Neural cell (in vitro differentiated cells): ENCODE measurements around the gene COMMD8. TPM values are rescaled to one million over a fixed set of nuclear protein-coding genes. Genes with fewer than 3 reads are reported as not detected.

ENCODE experiments used
- H2AFZ ChIP-seq: fragments of 200-600, 300-800 bp; sonication (generic), shearing (Covaris generic); 2 replicates; pipeline ENCODE4 v1.6.0; 2014; ENCODE audit warnings: low read depth, mild to moderate bottlenecking, antibody characterized with exemption, low read length, moderate library complexity
- H3F3A ChIP-seq: fragments of 200-600 bp; shearing (Covaris generic); 2 replicates; pipeline ENCODE4 v1.6.1; 2016; ENCODE audit warnings: mild to moderate bottlenecking, moderate library complexity, mixed read lengths, antibody characterized with exemption, low read length; ENCODE audit not compliant: insufficient read depth, poor library complexity, severe bottlenecking
- H3K27ac ChIP-seq: fragments of 200-600, 300-800 bp; sonication (generic), shearing (Covaris generic); 2 replicates; pipeline ENCODE4 v1.5.1; 2014; ENCODE audit warnings: mild to moderate bottlenecking, low read length, moderate library complexity
- H3K27me3 ChIP-seq: fragments of 300-800, 200-600 bp; sonication (generic), shearing (Covaris generic); 2 replicates; pipeline ENCODE4 v1.6.0; 2014; ENCODE audit warnings: mild to moderate bottlenecking, low read depth, low read length, moderate library complexity; ENCODE audit not compliant: insufficient read depth
- H3K36me3 ChIP-seq: fragments of 300-800, 200-600 bp; sonication (generic), shearing (Covaris generic); 2 replicates; pipeline ENCODE4 v1.5.1; 2014; ENCODE audit warnings: mild to moderate bottlenecking, antibody characterized with exemption, low read length, moderate library complexity; ENCODE audit not compliant: insufficient read depth
- H3K4me2 ChIP-seq: fragments of 300-800, 200-600 bp; sonication (generic), shearing (Covaris generic); 2 replicates; pipeline ENCODE4 v1.6.0; 2014; ENCODE audit warnings: mild to moderate bottlenecking, low read length
- H3K4me3 ChIP-seq: fragments of 300-800, 200-600 bp; sonication (generic), shearing (Covaris generic); 2 replicates; pipeline ENCODE4 v1.5.1; 2014; ENCODE audit warnings: mild to moderate bottlenecking, low read length, moderate library complexity
- H3K79me2 ChIP-seq: fragments of 200-600 bp; shearing (Covaris generic); replicated peaks from 2 replicates; pipeline ENCODE4 v1.6.0; 2014; ENCODE audit warnings: mild to moderate bottlenecking, low read length, moderate library complexity; ENCODE audit not compliant: insufficient read depth
- H3K9ac ChIP-seq: fragments of 300-800, 200-600 bp; sonication (generic), shearing (Covaris generic); 2 replicates; pipeline ENCODE4 v1.6.1; 2016; ENCODE audit warnings: mild to moderate bottlenecking, low read length, mixed read lengths
- H3K9me2 ChIP-seq: fragments of 200-600 bp; shearing (Covaris generic); 2 replicates; pipeline ENCODE4 v1.6.1; 2016; ENCODE audit warnings: mild to moderate bottlenecking, low read length, mixed read lengths; ENCODE audit not compliant: insufficient read depth
- H3K9me3 ChIP-seq: fragments of 200-600, 300-800 bp; sonication (generic), shearing (Covaris generic); 2 replicates; pipeline ENCODE4 v1.6.1; 2016; ENCODE audit warnings: mild to moderate bottlenecking, mixed run types, low read length, moderate library complexity, mixed read lengths
- H4K20me1 ChIP-seq: fragments of 200-600 bp; shearing (Covaris generic); 2 replicates; pipeline ENCODE4 v1.6.1; 2016; ENCODE audit warnings: mild to moderate bottlenecking, mixed run types; ENCODE audit not compliant: insufficient read depth
- EP300 ChIP-seq: fragments of 450-650 bp; conservative IDR thresholded peaks from 2 replicates; pipeline ENCODE4 v1.6.1; 2014; ENCODE audit warnings: antibody characterized with exemption, mild to moderate bottlenecking, moderate library complexity; ENCODE audit not compliant: poor library complexity, severe bottlenecking
- EZH2 ChIP-seq: fragments of 200-600, 300-800 bp; shearing (Covaris generic), sonication (generic); IDR thresholded peaks from 2 replicates; pipeline ENCODE4 v1.6.1; 2014; ENCODE audit warnings: antibody characterized with exemption, low read length, borderline replicate concordance, mild to moderate bottlenecking; ENCODE audit not compliant: insufficient read depth, poor library complexity, severe bottlenecking
- MXI1 ChIP-seq: fragments of 450-650 bp; conservative IDR thresholded peaks from 2 replicates; pipeline ENCODE4 v1.6.1; 2014; ENCODE audit warnings: antibody characterized with exemption, mild to moderate bottlenecking; ENCODE audit not compliant: poor library complexity, severe bottlenecking
- POLR2AphosphoS5 ChIP-seq: IDR thresholded peaks from 2 replicates; pipeline ENCODE4 v1.6.1; 2012
- RAD21 ChIP-seq: fragments of 450-650 bp; conservative IDR thresholded peaks from 2 replicates; pipeline ENCODE4 v1.6.1; 2014; ENCODE audit warnings: antibody characterized with exemption, mild to moderate bottlenecking, moderate library complexity
- SMC3 ChIP-seq: fragments of 450-650 bp; conservative IDR thresholded peaks from 2 replicates; pipeline ENCODE4 v1.6.1; 2014; ENCODE audit warnings: antibody characterized with exemption, mild to moderate bottlenecking, moderate library complexity; ENCODE audit not compliant: poor library complexity
- TAF1 ChIP-seq: IDR thresholded peaks from 2 replicates; pipeline ENCODE4 v1.6.1; 2012; ENCODE audit warnings: low read depth
- polyA plus RNA-seq: library from polyadenylated mRNA; depleted of rRNA; stranded (reverse); fragments of >200 nt; gene quantifications from 2 replicates; pipeline ENCODE4 v1.2.3, GENCODE V29; 2014
- TF ChIP-seq, protein P1 (sequence below): IDR thresholded peaks from 2 replicates; pipeline ENCODE4 v1.6.1; 2012; ENCODE audit warnings: borderline replicate concordance
- TF ChIP-seq, protein P2 (sequence below): fragments of 450-650 bp; IDR thresholded peaks from 2 replicates; pipeline ENCODE4 v1.5.1; 2014; ENCODE audit warnings: antibody characterized with exemption, mild to moderate bottlenecking, moderate library complexity; ENCODE audit not compliant: poor library complexity, severe bottlenecking

Gene COMMD8
- polyA plus RNA-seq, 1 donor from 2014 or later, result 29.6 TPM

DNA sequence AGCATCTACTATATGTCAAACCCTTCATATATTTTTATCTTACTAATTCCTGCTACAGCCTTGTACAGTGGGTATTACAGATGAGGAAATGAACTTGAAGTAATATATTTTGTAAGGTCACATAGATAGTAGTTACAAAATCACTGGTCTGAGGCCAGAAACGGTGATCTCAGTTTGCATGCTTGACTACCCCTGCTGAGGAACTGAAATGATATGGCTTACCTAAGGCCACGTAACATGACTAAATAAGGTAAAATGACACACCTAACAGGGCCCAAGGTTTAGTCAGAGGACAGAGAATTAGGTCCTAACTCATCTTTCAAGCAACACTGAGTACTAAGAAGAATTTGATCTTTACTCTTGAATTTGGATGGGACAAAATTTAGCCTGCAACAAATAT lies 1.5 kb upstream of the COMMD8 start:
- H3K9me3 ChIP-seq, result no peaks in the 10 kb centered on the region
- no peaks in the 10 kb centered on the region for H3F3A ChIP-seq
- no peaks in the 10 kb centered on the region for H3K9me2 ChIP-seq
- H3K27ac ChIP-seq, result no peak overlapping the region
- H3K4me3 ChIP-seq, result no peak overlapping the region
- H3K9ac ChIP-seq, result no peak overlapping the region
- no peak for TF ChIP-seq EP300
- TF ChIP-seq POLR2AphosphoS5, result no peak
- no peak for TF ChIP-seq SMC3
- TF ChIP-seq, protein P1, sequence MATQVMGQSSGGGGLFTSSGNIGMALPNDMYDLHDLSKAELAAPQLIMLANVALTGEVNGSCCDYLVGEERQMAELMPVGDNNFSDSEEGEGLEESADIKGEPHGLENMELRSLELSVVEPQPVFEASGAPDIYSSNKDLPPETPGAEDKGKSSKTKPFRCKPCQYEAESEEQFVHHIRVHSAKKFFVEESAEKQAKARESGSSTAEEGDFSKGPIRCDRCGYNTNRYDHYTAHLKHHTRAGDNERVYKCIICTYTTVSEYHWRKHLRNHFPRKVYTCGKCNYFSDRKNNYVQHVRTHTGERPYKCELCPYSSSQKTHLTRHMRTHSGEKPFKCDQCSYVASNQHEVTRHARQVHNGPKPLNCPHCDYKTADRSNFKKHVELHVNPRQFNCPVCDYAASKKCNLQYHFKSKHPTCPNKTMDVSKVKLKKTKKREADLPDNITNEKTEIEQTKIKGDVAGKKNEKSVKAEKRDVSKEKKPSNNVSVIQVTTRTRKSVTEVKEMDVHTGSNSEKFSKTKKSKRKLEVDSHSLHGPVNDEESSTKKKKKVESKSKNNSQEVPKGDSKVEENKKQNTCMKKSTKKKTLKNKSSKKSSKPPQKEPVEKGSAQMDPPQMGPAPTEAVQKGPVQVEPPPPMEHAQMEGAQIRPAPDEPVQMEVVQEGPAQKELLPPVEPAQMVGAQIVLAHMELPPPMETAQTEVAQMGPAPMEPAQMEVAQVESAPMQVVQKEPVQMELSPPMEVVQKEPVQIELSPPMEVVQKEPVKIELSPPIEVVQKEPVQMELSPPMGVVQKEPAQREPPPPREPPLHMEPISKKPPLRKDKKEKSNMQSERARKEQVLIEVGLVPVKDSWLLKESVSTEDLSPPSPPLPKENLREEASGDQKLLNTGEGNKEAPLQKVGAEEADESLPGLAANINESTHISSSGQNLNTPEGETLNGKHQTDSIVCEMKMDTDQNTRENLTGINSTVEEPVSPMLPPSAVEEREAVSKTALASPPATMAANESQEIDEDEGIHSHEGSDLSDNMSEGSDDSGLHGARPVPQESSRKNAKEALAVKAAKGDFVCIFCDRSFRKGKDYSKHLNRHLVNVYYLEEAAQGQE, result no peak
- TF ChIP-seq RAD21, result no peak
- TF ChIP-seq EZH2, result no peak
- no peak for TF ChIP-seq MXI1
- TF ChIP-seq, protein P2, sequence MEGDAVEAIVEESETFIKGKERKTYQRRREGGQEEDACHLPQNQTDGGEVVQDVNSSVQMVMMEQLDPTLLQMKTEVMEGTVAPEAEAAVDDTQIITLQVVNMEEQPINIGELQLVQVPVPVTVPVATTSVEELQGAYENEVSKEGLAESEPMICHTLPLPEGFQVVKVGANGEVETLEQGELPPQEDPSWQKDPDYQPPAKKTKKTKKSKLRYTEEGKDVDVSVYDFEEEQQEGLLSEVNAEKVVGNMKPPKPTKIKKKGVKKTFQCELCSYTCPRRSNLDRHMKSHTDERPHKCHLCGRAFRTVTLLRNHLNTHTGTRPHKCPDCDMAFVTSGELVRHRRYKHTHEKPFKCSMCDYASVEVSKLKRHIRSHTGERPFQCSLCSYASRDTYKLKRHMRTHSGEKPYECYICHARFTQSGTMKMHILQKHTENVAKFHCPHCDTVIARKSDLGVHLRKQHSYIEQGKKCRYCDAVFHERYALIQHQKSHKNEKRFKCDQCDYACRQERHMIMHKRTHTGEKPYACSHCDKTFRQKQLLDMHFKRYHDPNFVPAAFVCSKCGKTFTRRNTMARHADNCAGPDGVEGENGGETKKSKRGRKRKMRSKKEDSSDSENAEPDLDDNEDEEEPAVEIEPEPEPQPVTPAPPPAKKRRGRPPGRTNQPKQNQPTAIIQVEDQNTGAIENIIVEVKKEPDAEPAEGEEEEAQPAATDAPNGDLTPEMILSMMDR, result no peak
- peaks cover 22% of the 10 kb centered on the region for H3K79me2 ChIP-seq
- H3K27me3 ChIP-seq, result no peaks in the 10 kb centered on the region
- no peak overlapping the region for H2AFZ ChIP-seq
- H3K4me2 ChIP-seq, result no peak overlapping the region
- H3K36me3 ChIP-seq, result no peaks in the 10 kb centered on the region
- H4K20me1 ChIP-seq, result no peaks in the 10 kb centered on the region

DNA sequence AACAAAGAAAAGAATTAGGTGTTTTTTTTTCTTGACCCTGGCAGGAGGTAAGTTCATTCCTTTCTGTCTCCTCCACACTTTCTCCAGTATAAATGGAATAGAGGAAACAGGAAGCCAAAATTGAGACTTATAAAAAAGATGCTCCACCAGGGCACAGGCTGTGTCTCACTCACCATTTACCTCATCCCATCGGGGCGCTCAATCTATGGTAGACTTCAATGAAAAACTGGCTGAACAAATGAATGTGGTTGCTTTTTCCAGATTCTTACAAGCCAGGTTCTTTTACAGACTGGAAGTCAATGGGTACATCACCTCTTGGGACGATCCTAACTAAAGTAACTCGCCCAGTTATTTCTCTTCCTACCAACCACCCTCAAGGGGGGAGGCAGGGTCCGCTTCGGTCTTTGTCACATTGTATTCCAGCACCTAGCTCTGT lies 685 bp downstream of the COMMD8 start:
- Histone ChIP-seq H3K36me3 (no peaks in the 10 kb centered on the region), H3K9me2 (no peaks in the 10 kb centered on the region), H3K4me2 (peak overlapping the region; percentile 71), H3K27ac (peak overlapping the region; percentile 84), H3K27me3 (no peaks in the 10 kb centered on the region), H3F3A (no peaks in the 10 kb centered on the region), H3K79me2 (peaks cover 26% of the 10 kb centered on the region), H3K4me3 (peak overlapping the region; percentile 85), H2AFZ (peak overlapping the region; percentile 92), H4K20me1 (no peaks in the 10 kb centered on the region), H3K9me3 (no peaks in the 10 kb centered on the region), H3K9ac (peak overlapping the region; percentile 89)
- TF ChIP-seq, protein P1, result no peak
- TF ChIP-seq POLR2AphosphoS5 (no peak), SMC3 (no peak), EZH2 (no peak), MXI1 (no peak), TAF1 (no peak), RAD21 (no peak), EP300 (no peak)
- TF ChIP-seq, protein P2, result no peak
